ENCODE measurements around the gene PPP1R12B. TPM values are rescaled to one million over a fixed set of nuclear protein-coding genes. Genes with fewer than 3 reads are reported as not detected.
"Not testable (repeated sequence)": the region's sequence is repeated elsewhere in the genome, so short reads cannot be mapped to it uniquely, and the experiment has no call there.

Gene PPP1R12B
- total RNA-seq, 1 donor from 2014 or later: 404 TPM

- Histone ChIP-seq H3K36me3 (no peaks in the 10 kb centered on the region), H3K27me3 (no peaks in the 10 kb centered on the region), H3K4me3 (no peak overlapping the region), H3K4me1 (peaks cover 0 to 23% of the 10 kb centered on the region in 2 donors), H3K9me3 (no peaks in the 10 kb centered on the region), H3K27ac (peak overlapping the region in 1 of 2 donors; percentile 45)
- intact Hi-C loops (cut with DNase I): loop anchor here (1.0 to 2.0 kb wide), 2 partner anchors 100 to 124 kb away; no protein-coding TSS in a partner anchor
- DNase-seq (ENCODE audit: low spot score in 2 of 2): no peak
- peak; percentile 35 to 62 (median 59) for TF ChIP-seq CTCF (IDR thresholded peaks at IDR 0.05)
Observed at GRCh38 chr1:202501281-202501680, 152.8 kb downstream of the PPP1R12B start.

GRCh38 chr1:202505356-202505755, 156.9 kb downstream of the PPP1R12B start:
- peak overlapping the region; percentile 90 to 91 for H3K27ac ChIP-seq
- H3K36me3 ChIP-seq: no peaks in the 10 kb centered on the region
- H3K9me3 ChIP-seq: no peaks in the 10 kb centered on the region
- intact Hi-C loops (cut with DNase I): loop anchor here (5.0 kb wide), 2 partner anchors 67 to 82 kb away; no protein-coding TSS in a partner anchor
- no peaks in the 10 kb centered on the region for H3K27me3 ChIP-seq
- no peak for TF ChIP-seq CTCF (IDR thresholded peaks at IDR 0.05)
- peak in 1 of 2 donors; percentile 72 for DNase-seq (ENCODE audit: low spot score in 2 of 2)
- H3K4me1 ChIP-seq: peaks cover 0 to 23% of the 10 kb centered on the region in 2 donors
- peak overlapping the region in 1 of 2 donors; percentile 45 for H3K4me3 ChIP-seq

- DNase-seq (ENCODE audit: low spot score in 2 of 2): peak in 1 of 2 donors; percentile 74
- H3K4me1 ChIP-seq: peaks cover 0 to 23% of the 10 kb centered on the region in 2 donors
- H3K27ac ChIP-seq: peak overlapping the region; percentile 90 to 91
- intact Hi-C loops (cut with DNase I): loop anchor here (2.0 to 5.0 kb wide), 3 partner anchors 33 to 81 kb away; no protein-coding TSS in a partner anchor
- not testable (repeated sequence) for H3K27me3 ChIP-seq, H3K9me3 ChIP-seq, H3K36me3 ChIP-seq
- H3K4me3 ChIP-seq: peak overlapping the region; percentile 39 to 41
Observed at GRCh38 chr1:202505880-202506575, 157.5 kb downstream of the PPP1R12B start.

GRCh38 chr1:202508863-202509262, 160.4 kb downstream of the PPP1R12B start:
- TF ChIP-seq CTCF (IDR thresholded peaks at IDR 0.05): peak in 1 of 3 experiments; percentile 7
- H3K4me1 ChIP-seq: peaks cover 0 to 13% of the 10 kb centered on the region in 2 donors
- not testable (repeated sequence) for H3K36me3 ChIP-seq; DNase-seq (ENCODE audit: low spot score in 2 of 2); H3K4me3 ChIP-seq; H3K9me3 ChIP-seq; H3K27me3 ChIP-seq
- intact Hi-C loops (cut with DNase I): loop anchor here (5.0 kb wide), 2 partner anchors 63 to 78 kb away; no protein-coding TSS in a partner anchor
- H3K27ac ChIP-seq: peak overlapping the region; percentile 90 to 91

GRCh38 chr1:202513875-202514274, 165.4 kb downstream of the PPP1R12B start:
- H3K27ac ChIP-seq; intact Hi-C loops (cut with DNase I): not testable (repeated sequence)

GRCh38 chr1:202516434-202516877, 168.0 kb downstream of the PPP1R12B start:
- intact Hi-C loops (cut with DNase I): no loop called here
- Histone ChIP-seq H3K27ac (no peak overlapping the region), H3K27me3 (no peaks in the 10 kb centered on the region), H3K4me1 (peaks cover 15 to 33% of the 10 kb centered on the region in 2 donors), H3K9me3 (no peaks in the 10 kb centered on the region), H3K4me3 (no peak overlapping the region), H3K36me3 (no peaks in the 10 kb centered on the region)
- TF ChIP-seq CTCF (IDR thresholded peaks at IDR 0.05): no peak
- DNase-seq (ENCODE audit: low spot score in 2 of 2): no peak

More at GRCh38 chr1:202513875-202514274, 165.4 kb downstream of the PPP1R12B start:
- peaks cover 5 to 19% of the 10 kb centered on the region in 2 donors for H3K4me1 ChIP-seq
- not testable (repeated sequence) for H3K27me3 ChIP-seq; H3K4me3 ChIP-seq; H3K36me3 ChIP-seq; DNase-seq (ENCODE audit: low spot score in 2 of 2); H3K9me3 ChIP-seq

GRCh38 chr1:202517146-202517545, 168.6 kb downstream of the PPP1R12B start:
- H3K9me3 ChIP-seq; H3K36me3 ChIP-seq; intact Hi-C loops (cut with DNase I); H3K27me3 ChIP-seq; DNase-seq (ENCODE audit: low spot score in 2 of 2); H3K4me3 ChIP-seq: not testable (repeated sequence)
- Histone ChIP-seq H3K4me1 (peaks cover 15 to 33% of the 10 kb centered on the region in 2 donors), H3K27ac (peak overlapping the region in 1 of 2 donors; percentile 65)

GRCh38 chr1:202518180-202518579, 169.7 kb downstream of the PPP1R12B start:
- H3K36me3 ChIP-seq; H3K4me3 ChIP-seq; intact Hi-C loops (cut with DNase I); DNase-seq (ENCODE audit: low spot score in 2 of 2); H3K27me3 ChIP-seq; H3K9me3 ChIP-seq: not testable (repeated sequence)
- Histone ChIP-seq H3K27ac (peak overlapping the region; percentile 65 to 68), H3K4me1 (peaks cover 15 to 33% of the 10 kb centered on the region in 2 donors)

GRCh38 chr1:202518905-202519304, 170.4 kb downstream of the PPP1R12B start:
- DNase-seq (ENCODE audit: low spot score in 2 of 2); H3K36me3 ChIP-seq; H3K9me3 ChIP-seq; H3K4me3 ChIP-seq; H3K27me3 ChIP-seq; intact Hi-C loops (cut with DNase I): not testable (repeated sequence)
- Histone ChIP-seq H3K27ac (peak overlapping the region; percentile 65 to 68), H3K4me1 (peaks cover 15 to 33% of the 10 kb centered on the region in 2 donors)
